CD4-positive, alpha-beta memory T cell (primary cell): ENCODE data around the gene ASAH2B. TPM values are rescaled to one million over a fixed set of nuclear protein-coding genes. Genes with fewer than 3 reads are reported as not detected.
"Not testable (repeated sequence)": the region's sequence is repeated elsewhere in the genome, so short reads cannot be mapped to it uniquely, and the experiment has no call there.

ENCODE experiments used
- CTCF ChIA-PET: fragments of 350-600 bp; sonication (Branson Sonifier 250); formaldehyde crosslinking; loops from one replicate; lab custom pipeline; 2021; ENCODE audit warnings: inconsistent platforms; ENCODE audit not compliant: partially characterized antibody; lab: Charles Lee
- POLR2A ChIA-PET: fragments of 350-600 bp; sonication (Branson Sonifier 250); formaldehyde crosslinking; loops from one replicate; lab custom pipeline; 2021; ENCODE audit not compliant: partially characterized antibody; lab: Charles Lee
- DNase-seq, 5 donors: peaks; one replicate each; pipeline versions ENCODE4 v3.0.0 to v3.0.0-alpha.2; 2020 to 2022; ENCODE audit warnings: mixed read lengths in 1 of 5
- H3K27ac ChIP-seq: one replicate; pipeline ENCODE4 v1.7.0; 2013; ENCODE audit warnings: low read depth, low read length
- H3K27me3 ChIP-seq: 2 replicates; pipeline ENCODE4 v1.7.0; 2013; ENCODE audit warnings: mild to moderate bottlenecking, low read length, moderate library complexity; ENCODE audit not compliant: insufficient read depth
- H3K36me3 ChIP-seq: 2 replicates; pipeline ENCODE4 v1.7.0; 2013; ENCODE audit warnings: mild to moderate bottlenecking, low read length, moderate library complexity; ENCODE audit not compliant: insufficient read depth
- H3K4me1 ChIP-seq: 2 replicates; pipeline ENCODE4 v1.7.0; 2013; ENCODE audit warnings: mild to moderate bottlenecking, low read length, moderate library complexity; ENCODE audit not compliant: insufficient read depth
- H3K4me3 ChIP-seq, 2 donors: one replicate each; pipeline ENCODE4 v1.7.0; 2013; ENCODE audit warnings: low read length in 2 of 2, mild to moderate bottlenecking in 1 of 2
- H3K9me3 ChIP-seq, 2 donors: one replicate each; pipeline ENCODE4 v1.7.0; 2013; ENCODE audit warnings: low read length in 2 of 2, control low read depth in 1 of 2; ENCODE audit not compliant: control insufficient read depth in 1 of 2
- H3K27ac Mint-ChIP-seq, 7 donors: one replicate each; pipeline ENCODE4 v1.8.0; 2020 to 2021; ENCODE audit warnings: mixed read lengths in 7 of 7, mild to moderate bottlenecking in 6 of 7, inconsistent platforms in 3 of 7, moderate library complexity in 3 of 7
- H3K27me3 Mint-ChIP-seq, 2 donors: one replicate each; pipeline ENCODE4 v1.8.0; 2020 to 2021; ENCODE audit warnings: mixed read lengths in 2 of 2
- H3K36me3 Mint-ChIP-seq, 2 donors: one replicate each; pipeline ENCODE4 v1.8.0; 2020 to 2021; ENCODE audit warnings: mixed read lengths in 2 of 2, inconsistent platforms in 1 of 2, mild to moderate bottlenecking in 1 of 2
- H3K4me1 Mint-ChIP-seq, 4 donors: one replicate each; pipeline ENCODE4 v1.8.0; 2020 to 2021; ENCODE audit warnings: mixed read lengths in 4 of 4, mild to moderate bottlenecking in 1 of 4
- H3K4me3 Mint-ChIP-seq, 8 donors: one replicate each; pipeline ENCODE4 v1.8.0; 2020 to 2021; ENCODE audit warnings: mixed read lengths in 8 of 8, mild to moderate bottlenecking in 7 of 8, moderate library complexity in 6 of 8, inconsistent platforms in 3 of 8
- H3K9me3 Mint-ChIP-seq, 8 donors: one replicate each; pipeline ENCODE4 v1.8.0; 2020 to 2021; ENCODE audit warnings: mixed read lengths in 8 of 8, mild to moderate bottlenecking in 5 of 8, inconsistent platforms in 3 of 8, moderate library complexity in 1 of 8
- intact Hi-C: fragments of 100-400 bp; cut with micrococcal nuclease; formaldehyde crosslinking; loops from one replicate; pipeline ENCODE4 v1.15.1; 2023
- polyA plus RNA-seq, 2 donors: library from polyadenylated mRNA; unstranded; fragments of 300-500 nt; fragmentation: Illumina TruSeq; gene quantifications; one replicate each; pipeline ENCODE4 v1.2.3, GENCODE V29; 2021
- total RNA-seq, 2 experiments: library from RNA; stranded (reverse); gene quantifications; one replicate each; pipeline ENCODE4 v1.2.3, GENCODE V29; 2021

ASAH2B gene
- total and polyA plus RNA-seq, 4 experiments from 2014 or later = 1.9 to 3.1 (median 2.8) TPM

GRCh38 chr10:50774868-50775267, 35.1 kb downstream of the ASAH2B start:
- H3K27me3 Mint-ChIP-seq, DNase-seq, H3K4me3 Mint-ChIP-seq, intact Hi-C loops, H3K27ac ChIP-seq, H3K36me3 ChIP-seq, H3K27ac Mint-ChIP-seq, H3K4me3 ChIP-seq, H3K4me1 Mint-ChIP-seq, H3K9me3 ChIP-seq, H3K36me3 Mint-ChIP-seq, H3K4me1 ChIP-seq, H3K27me3 ChIP-seq, H3K9me3 Mint-ChIP-seq, POLR2A ChIA-PET, CTCF ChIA-PET: not testable (repeated sequence)

GRCh38 chr10:50780036-50780435, 40.3 kb downstream of the ASAH2B start:
- H3K27me3 Mint-ChIP-seq, H3K36me3 Mint-ChIP-seq: not testable (repeated sequence)

GRCh38 chr10:50782017-50782416, 42.3 kb downstream of the ASAH2B start:
- H3K27me3 Mint-ChIP-seq, H3K36me3 Mint-ChIP-seq, H3K27ac Mint-ChIP-seq, CTCF ChIA-PET, H3K36me3 ChIP-seq, DNase-seq, H3K4me1 Mint-ChIP-seq, H3K4me3 Mint-ChIP-seq, H3K27ac ChIP-seq, H3K27me3 ChIP-seq, H3K4me3 ChIP-seq, H3K4me1 ChIP-seq, POLR2A ChIA-PET, intact Hi-C loops, H3K9me3 ChIP-seq: not testable (repeated sequence)
- H3K9me3 Mint-ChIP-seq = peaks cover 0 to 12% (median 5%) of the 10 kb centered on the region in 8 donors

More at GRCh38 chr10:50780036-50780435, 40.3 kb downstream of the ASAH2B start:
- H3K36me3 ChIP-seq, CTCF ChIA-PET, DNase-seq, H3K27ac ChIP-seq, H3K4me3 Mint-ChIP-seq, H3K9me3 Mint-ChIP-seq, H3K27me3 ChIP-seq, intact Hi-C loops, H3K9me3 ChIP-seq, H3K4me1 Mint-ChIP-seq, H3K4me1 ChIP-seq, POLR2A ChIA-PET, H3K4me3 ChIP-seq, H3K27ac Mint-ChIP-seq: not testable (repeated sequence)

- DNase-seq, H3K9me3 ChIP-seq, H3K4me1 ChIP-seq, intact Hi-C loops, H3K27me3 ChIP-seq, H3K4me3 ChIP-seq, H3K27ac ChIP-seq, H3K27me3 Mint-ChIP-seq, POLR2A ChIA-PET, H3K36me3 ChIP-seq, H3K36me3 Mint-ChIP-seq, H3K27ac Mint-ChIP-seq, CTCF ChIA-PET: not testable (repeated sequence)
- H3K4me3 Mint-ChIP-seq = peak overlapping the region in 1 of 8 donors; percentile 36
- H3K9me3 Mint-ChIP-seq = peaks cover 0 to 15% (median 11%) of the 10 kb centered on the region in 8 donors
- H3K4me1 Mint-ChIP-seq = peaks cover 5 to 18% (median 7%) of the 10 kb centered on the region in 4 donors
Observed at GRCh38 chr10:50787962-50788361, 48.2 kb downstream of the ASAH2B start.

- Histone ChIP-seq H3K4me1 (no peaks in the 10 kb centered on the region), H3K27me3 (no peaks in the 10 kb centered on the region), H3K9me3 (no peaks in the 10 kb centered on the region), H3K4me3 (no peak overlapping the region), H3K36me3 (no peaks in the 10 kb centered on the region), H3K27ac (no peak overlapping the region)
- no peak for DNase-seq
- peaks cover 5 to 18% (median 7%) of the 10 kb centered on the region in 4 donors for H3K4me1 Mint-ChIP-seq
- peaks cover 0 to 14% (median 9%) of the 10 kb centered on the region in 8 donors for H3K9me3 Mint-ChIP-seq
- H3K27ac Mint-ChIP-seq = no peak overlapping the region
- ChIA-PET CTCF (no interaction called here), POLR2A (no interaction called here)
- intact Hi-C loops = no loop called here
- H3K36me3 Mint-ChIP-seq = peaks cover 0 to 3% of the 10 kb centered on the region in 2 donors
- no peak overlapping the region for H3K4me3 Mint-ChIP-seq
- H3K27me3 Mint-ChIP-seq = peaks cover 3 to 8% of the 10 kb centered on the region in 2 donors
Observed at GRCh38 chr10:50788951-50789945, 49.5 kb downstream of the ASAH2B start.

GRCh38 chr10:50794490-50794889, 54.8 kb downstream of the ASAH2B start:
- Mint-ChIP-seq H3K27me3 (peaks cover 13 to 14% of the 10 kb centered on the region in 2 donors), H3K4me3 (no peak overlapping the region), H3K4me1 (no peaks in the 10 kb centered on the region), H3K9me3 (peaks cover 0 to 2% (median 0%) of the 10 kb centered on the region in 8 donors), H3K27ac (no peak overlapping the region), H3K36me3 (no peaks in the 10 kb centered on the region)
- ChIA-PET POLR2A (no interaction called here), CTCF (no interaction called here)
- H3K9me3 ChIP-seq = no peaks in the 10 kb centered on the region
- H3K4me1 ChIP-seq = no peaks in the 10 kb centered on the region
- H3K27ac ChIP-seq = no peak overlapping the region
- intact Hi-C loops = no loop called here
- H3K27me3 ChIP-seq = no peaks in the 10 kb centered on the region
- no peak overlapping the region for H3K4me3 ChIP-seq
- DNase-seq = no peak
- no peaks in the 10 kb centered on the region for H3K36me3 ChIP-seq

GRCh38 chr10:50796693-50797092, 57.0 kb downstream of the ASAH2B start:
- no peaks in the 10 kb centered on the region for H3K9me3 ChIP-seq
- Mint-ChIP-seq H3K36me3 (no peaks in the 10 kb centered on the region), H3K27me3 (peaks cover 13 to 18% of the 10 kb centered on the region in 2 donors), H3K9me3 (peaks cover 0 to 2% (median 0%) of the 10 kb centered on the region in 8 donors), H3K27ac (no peak overlapping the region), H3K4me1 (no peaks in the 10 kb centered on the region), H3K4me3 (no peak overlapping the region)
- H3K4me1 ChIP-seq = no peaks in the 10 kb centered on the region
- ChIA-PET CTCF (no interaction called here), POLR2A (no interaction called here)
- intact Hi-C loops = no loop called here
- no peaks in the 10 kb centered on the region for H3K27me3 ChIP-seq
- no peak overlapping the region for H3K27ac ChIP-seq
- DNase-seq = no peak
- no peak overlapping the region for H3K4me3 ChIP-seq
- no peaks in the 10 kb centered on the region for H3K36me3 ChIP-seq
